Measurements from ENCODE around the gene PKMYT1.

DNA sequence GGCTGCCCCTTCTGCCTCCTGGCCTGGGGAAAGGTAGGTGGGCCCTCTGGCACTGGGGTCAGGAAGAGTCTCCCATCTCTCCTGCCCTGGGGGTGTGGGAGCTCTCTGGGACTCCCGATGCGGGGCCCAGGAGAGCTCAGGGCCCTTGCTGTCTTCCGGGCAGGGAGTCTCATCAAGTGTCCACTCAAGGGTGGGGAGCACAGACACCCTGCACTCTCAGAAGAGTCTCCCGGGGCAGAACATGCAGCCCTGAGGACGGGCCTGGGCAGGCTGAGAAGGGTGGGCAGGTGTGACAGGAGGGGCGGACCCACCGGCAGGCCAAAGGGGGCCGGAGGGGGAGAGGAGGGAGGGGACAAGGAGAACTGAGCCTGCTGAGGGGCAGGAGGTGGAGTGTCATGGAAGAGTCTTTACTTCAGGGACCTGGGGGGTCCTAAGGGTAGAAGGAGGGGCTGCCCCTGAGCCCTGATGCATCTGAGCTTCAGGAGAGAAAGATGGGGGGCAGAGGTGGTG, 8.4 kb upstream of the PKMYT1 start:
- TF ChIP-seq EZH2 (IDR thresholded peaks at IDR 0.05; ENCODE audit: insufficient read depth, poor library complexity, severe bottlenecking) (no peak), EZH2phosphoT487 (IDR thresholded peaks at IDR 0.05; ENCODE audit: insufficient read depth, low read depth) (no peak)
